H1 (cell line): ENCODE measurements around the gene CHSY1. TPM values are rescaled to one million over a fixed set of nuclear protein-coding genes. Genes with fewer than 3 reads are reported as not detected.

ENCODE experiments used
- ATF3 ChIP-seq: IDR thresholded peaks from 2 replicates; pipeline ENCODE4 v1.6.1; 2011; ENCODE audit warnings: low read depth, mild to moderate bottlenecking, low read length; ENCODE audit not compliant: insufficient read depth
- BRCA1 ChIP-seq: IDR thresholded peaks from 2 replicates; pipeline ENCODE4 v1.6.1; 2012; ENCODE audit warnings: low read depth, low read length, improper control_type of control experiment
- TEAD4 ChIP-seq: IDR thresholded peaks from 2 replicates; pipeline ENCODE4 v1.6.1; 2012; ENCODE audit warnings: low read depth, low read length, inconsistent platforms, mixed read lengths
- polyA plus RNA-seq, 7 experiments: library from polyadenylated mRNA; depleted of rRNA in 3 of 7; stranded (reverse) in 5 of 7; unstranded in 2 of 7; fragments of >200 nt in 5 of 7; fragments of 200-250 nt in 2 of 7; gene quantifications; 1 replicate in 5 of 7; 2 replicates in 1 of 7; 4 replicates in 1 of 7; pipeline versions ENCODE4 v1.2.1 to v1.2.3, GENCODE V29; 2011 to 2013; ENCODE audit warnings: missing spikeins in 2 of 7, mixed read lengths in 2 of 7
- total RNA-seq: library from RNA; stranded (reverse); fragmentation: NEBNext Ultra II Directional; extraction: Animal tissue kit (Norgen Biotek cat#: 25700); gene quantifications from 2 replicates; pipeline ENCODE4 v1.2.1, GENCODE V29; 2021

Gene CHSY1
- total and polyA plus RNA-seq, 2 of the 8 experiments (the other 6 are each of a cell fraction or from before 2014, with no cell fraction given) = 24.9 to 60.7 TPM

- TF ChIP-seq BRCA1 = no peak
- TF ChIP-seq ATF3 = no peak
- no peak for TF ChIP-seq TEAD4
Observed at GRCh38 chr15:101244036-101244781, 7.6 kb downstream of the CHSY1 start (continued).
